Measurements from ENCODE around the gene SCUBE3.

The SCUBE3 gene

GRCh38 chr6:35240838-35241801 lies 27.4 kb downstream of the SCUBE3 start:
- peak; percentile 88 to 96 for DNase-seq
- peaks cover 24 to 31% of the 10 kb centered on the region in 2 experiments for H3K36me3 ChIP-seq (ENCODE audit: control insufficient read depth in 1 of 2, insufficient read depth in 2 of 2, low read length in 2 of 2)
- H3K18ac ChIP-seq (ENCODE audit: low read length): no peak overlapping the region
- H2BK120ac ChIP-seq (ENCODE audit: insufficient read depth, low read length, poor library complexity): no peak overlapping the region
- H2BK12ac ChIP-seq (ENCODE audit: low read length): no peak overlapping the region
- H3K4ac ChIP-seq (ENCODE audit: low read depth, low read length): no peak overlapping the region
- H3K23ac ChIP-seq (ENCODE audit: low read length): no peak overlapping the region
- peak overlapping the region; percentile 47 for H3K27ac ChIP-seq (ENCODE audit: low read depth, low read length)
- peaks cover 24 to 39% of the 10 kb centered on the region in 2 experiments for H3K4me1 ChIP-seq (ENCODE audit: control insufficient read depth in 1 of 2, insufficient read depth in 2 of 2, low read length in 2 of 2)
- no peak overlapping the region for H2BK5ac ChIP-seq (ENCODE audit: low read depth, low read length, poor library complexity)
- no peaks in the 10 kb centered on the region for H3K27me3 ChIP-seq (ENCODE audit: insufficient read depth, low read length)
- H3K4me2 ChIP-seq (ENCODE audit: low read length): peak overlapping the region; percentile 14
- WGBS (ENCODE audit: extremely low coverage, insufficient coverage, insufficient read length): no CpG with 5 or more reads among the region's 12 CpGs
- H3K79me2 ChIP-seq (ENCODE audit: control insufficient read depth, insufficient read depth, low read length, poor library complexity): no peaks in the 10 kb centered on the region
- peaks cover 8% of the 10 kb centered on the region for H3K9me3 ChIP-seq (ENCODE audit: insufficient read depth, low read depth, low read length)
- no peak overlapping the region for H4K91ac ChIP-seq (ENCODE audit: low read depth, low read length)
- no peak overlapping the region for H2AFZ ChIP-seq (ENCODE audit: insufficient read depth, low read length, poor library complexity)
- H3K79me1 ChIP-seq (ENCODE audit: low read length): peaks cover 3% of the 10 kb centered on the region
- no peak overlapping the region for H4K8ac ChIP-seq (ENCODE audit: low read depth, low read length)
- no peak overlapping the region for H4K12ac ChIP-seq (ENCODE audit: low read depth, low read length)
- H2AK5ac ChIP-seq (ENCODE audit: low read length): no peak overlapping the region
- no peak overlapping the region for H3K4me3 ChIP-seq (ENCODE audit: low read depth, low read length)
- H3K9ac ChIP-seq (ENCODE audit: low read length): no peak overlapping the region
- no peak overlapping the region for H3K14ac ChIP-seq (ENCODE audit: low read length)

- Histone ChIP-seq H4K91ac (ENCODE audit: low read depth, low read length) (no peak overlapping the region), H3K23ac (ENCODE audit: low read length) (no peak overlapping the region), H3K4me3 (ENCODE audit: low read depth, low read length) (no peak overlapping the region), H3K79me2 (ENCODE audit: control insufficient read depth, insufficient read depth, low read length, poor library complexity) (no peaks in the 10 kb centered on the region), H2BK5ac (ENCODE audit: low read depth, low read length, poor library complexity) (no peak overlapping the region), H2AK5ac (ENCODE audit: low read length) (no peak overlapping the region), H3K4me1 (ENCODE audit: control insufficient read depth in 1 of 2, insufficient read depth in 2 of 2, low read length in 2 of 2) (peaks cover 23 to 35% of the 10 kb centered on the region in 2 experiments), H4K12ac (ENCODE audit: low read depth, low read length) (no peak overlapping the region), H4K8ac (ENCODE audit: low read depth, low read length) (no peak overlapping the region), H3K14ac (ENCODE audit: low read length) (no peak overlapping the region), H2BK120ac (ENCODE audit: insufficient read depth, low read length, poor library complexity) (no peak overlapping the region), H3K27me3 (ENCODE audit: insufficient read depth, low read length) (no peaks in the 10 kb centered on the region), H3K9me3 (ENCODE audit: insufficient read depth, low read depth, low read length) (peaks cover 8% of the 10 kb centered on the region), H3K18ac (ENCODE audit: low read length) (no peak overlapping the region), H3K36me3 (ENCODE audit: control insufficient read depth in 1 of 2, insufficient read depth in 2 of 2, low read length in 2 of 2) (peaks cover 24 to 31% of the 10 kb centered on the region in 2 experiments), H3K9ac (ENCODE audit: low read length) (no peak overlapping the region), H3K4ac (ENCODE audit: low read depth, low read length) (no peak overlapping the region), H2BK12ac (ENCODE audit: low read length) (no peak overlapping the region), H3K79me1 (ENCODE audit: low read length) (peaks cover 3% of the 10 kb centered on the region), H2AFZ (ENCODE audit: insufficient read depth, low read length, poor library complexity) (no peak overlapping the region), H3K4me2 (ENCODE audit: low read length) (no peak overlapping the region), H3K27ac (ENCODE audit: low read depth, low read length) (no peak overlapping the region)
- WGBS (ENCODE audit: extremely low coverage, insufficient coverage, insufficient read length): no CpG with 5 or more reads among the region's 5 CpGs
- no peak for DNase-seq
Observed at GRCh38 chr6:35242486-35242885, 28.7 kb downstream of the SCUBE3 start.

- no peak overlapping the region for H2BK120ac ChIP-seq (ENCODE audit: insufficient read depth, low read length, poor library complexity)
- no peak overlapping the region for H2AFZ ChIP-seq (ENCODE audit: insufficient read depth, low read length, poor library complexity)
- H3K4me2 ChIP-seq (ENCODE audit: low read length): no peak overlapping the region
- peaks cover 8% of the 10 kb centered on the region for H3K9me3 ChIP-seq (ENCODE audit: insufficient read depth, low read depth, low read length)
- H3K36me3 ChIP-seq (ENCODE audit: control insufficient read depth in 1 of 2, insufficient read depth in 2 of 2, low read length in 2 of 2): peaks cover 24 to 31% of the 10 kb centered on the region in 2 experiments
- H3K27ac ChIP-seq (ENCODE audit: low read depth, low read length): no peak overlapping the region
- no peak overlapping the region for H4K91ac ChIP-seq (ENCODE audit: low read depth, low read length)
- no peak for DNase-seq
- H3K79me1 ChIP-seq (ENCODE audit: low read length): peaks cover 3% of the 10 kb centered on the region
- H3K4me3 ChIP-seq (ENCODE audit: low read depth, low read length): no peak overlapping the region
- H2BK12ac ChIP-seq (ENCODE audit: low read length): no peak overlapping the region
- no peak overlapping the region for H2BK5ac ChIP-seq (ENCODE audit: low read depth, low read length, poor library complexity)
- no peak overlapping the region for H2AK5ac ChIP-seq (ENCODE audit: low read length)
- no peaks in the 10 kb centered on the region for H3K27me3 ChIP-seq (ENCODE audit: insufficient read depth, low read length)
- H3K79me2 ChIP-seq (ENCODE audit: control insufficient read depth, insufficient read depth, low read length, poor library complexity): no peaks in the 10 kb centered on the region
- H3K14ac ChIP-seq (ENCODE audit: low read length): no peak overlapping the region
- no peak overlapping the region for H4K12ac ChIP-seq (ENCODE audit: low read depth, low read length)
- no peak overlapping the region for H4K8ac ChIP-seq (ENCODE audit: low read depth, low read length)
- no CpG with 5 or more reads among the region's 13 CpGs for WGBS (ENCODE audit: extremely low coverage, insufficient coverage, insufficient read length)
- peaks cover 19 to 31% of the 10 kb centered on the region in 2 experiments for H3K4me1 ChIP-seq (ENCODE audit: control insufficient read depth in 1 of 2, insufficient read depth in 2 of 2, low read length in 2 of 2)
- H3K23ac ChIP-seq (ENCODE audit: low read length): no peak overlapping the region
- no peak overlapping the region for H3K18ac ChIP-seq (ENCODE audit: low read length)
- H3K9ac ChIP-seq (ENCODE audit: low read length): no peak overlapping the region
- H3K4ac ChIP-seq (ENCODE audit: low read depth, low read length): no peak overlapping the region
Observed at GRCh38 chr6:35242906-35243305, 29.1 kb downstream of the SCUBE3 start.

- H3K4ac ChIP-seq (ENCODE audit: low read depth, low read length): no peak overlapping the region
- no peak overlapping the region for H4K91ac ChIP-seq (ENCODE audit: low read depth, low read length)
- no peaks in the 10 kb centered on the region for H3K27me3 ChIP-seq (ENCODE audit: insufficient read depth, low read length)
- H2BK5ac ChIP-seq (ENCODE audit: low read depth, low read length, poor library complexity): no peak overlapping the region
- no peak overlapping the region for H2AFZ ChIP-seq (ENCODE audit: insufficient read depth, low read length, poor library complexity)
- H3K9me3 ChIP-seq (ENCODE audit: insufficient read depth, low read depth, low read length): peaks cover 8% of the 10 kb centered on the region
- H3K18ac ChIP-seq (ENCODE audit: low read length): no peak overlapping the region
- H4K8ac ChIP-seq (ENCODE audit: low read depth, low read length): no peak overlapping the region
- H3K79me2 ChIP-seq (ENCODE audit: control insufficient read depth, insufficient read depth, low read length, poor library complexity): no peaks in the 10 kb centered on the region
- H4K12ac ChIP-seq (ENCODE audit: low read depth, low read length): no peak overlapping the region
- H3K79me1 ChIP-seq (ENCODE audit: low read length): peaks cover 3% of the 10 kb centered on the region
- no peak overlapping the region for H3K4me2 ChIP-seq (ENCODE audit: low read length)
- H3K4me1 ChIP-seq (ENCODE audit: control insufficient read depth in 1 of 2, insufficient read depth in 2 of 2, low read length in 2 of 2): peaks cover 14 to 28% of the 10 kb centered on the region in 2 experiments
- H3K23ac ChIP-seq (ENCODE audit: low read length): no peak overlapping the region
- DNase-seq: no peak
- H3K14ac ChIP-seq (ENCODE audit: low read length): no peak overlapping the region
- no peak overlapping the region for H3K4me3 ChIP-seq (ENCODE audit: low read depth, low read length)
- H3K36me3 ChIP-seq (ENCODE audit: control insufficient read depth in 1 of 2, insufficient read depth in 2 of 2, low read length in 2 of 2): peaks cover 24 to 31% of the 10 kb centered on the region in 2 experiments
- no peak overlapping the region for H2AK5ac ChIP-seq (ENCODE audit: low read length)
- H2BK12ac ChIP-seq (ENCODE audit: low read length): no peak overlapping the region
- no CpG with 5 or more reads among the region's 17 CpGs for WGBS (ENCODE audit: extremely low coverage, insufficient coverage, insufficient read length)
- H3K27ac ChIP-seq (ENCODE audit: low read depth, low read length): no peak overlapping the region
- H3K9ac ChIP-seq (ENCODE audit: low read length): no peak overlapping the region
- H2BK120ac ChIP-seq (ENCODE audit: insufficient read depth, low read length, poor library complexity): no peak overlapping the region
Observed at GRCh38 chr6:35243386-35243958, 29.7 kb downstream of the SCUBE3 start.

All from trophoblast cell (in vitro differentiated cells and primary cell).